Measurements from ENCODE around the gene CCDC63.

GRCh38 chr12:110841007-110841406, 5.8 kb upstream of the CCDC63 start:
- TF ChIP-seq, protein P1, sequence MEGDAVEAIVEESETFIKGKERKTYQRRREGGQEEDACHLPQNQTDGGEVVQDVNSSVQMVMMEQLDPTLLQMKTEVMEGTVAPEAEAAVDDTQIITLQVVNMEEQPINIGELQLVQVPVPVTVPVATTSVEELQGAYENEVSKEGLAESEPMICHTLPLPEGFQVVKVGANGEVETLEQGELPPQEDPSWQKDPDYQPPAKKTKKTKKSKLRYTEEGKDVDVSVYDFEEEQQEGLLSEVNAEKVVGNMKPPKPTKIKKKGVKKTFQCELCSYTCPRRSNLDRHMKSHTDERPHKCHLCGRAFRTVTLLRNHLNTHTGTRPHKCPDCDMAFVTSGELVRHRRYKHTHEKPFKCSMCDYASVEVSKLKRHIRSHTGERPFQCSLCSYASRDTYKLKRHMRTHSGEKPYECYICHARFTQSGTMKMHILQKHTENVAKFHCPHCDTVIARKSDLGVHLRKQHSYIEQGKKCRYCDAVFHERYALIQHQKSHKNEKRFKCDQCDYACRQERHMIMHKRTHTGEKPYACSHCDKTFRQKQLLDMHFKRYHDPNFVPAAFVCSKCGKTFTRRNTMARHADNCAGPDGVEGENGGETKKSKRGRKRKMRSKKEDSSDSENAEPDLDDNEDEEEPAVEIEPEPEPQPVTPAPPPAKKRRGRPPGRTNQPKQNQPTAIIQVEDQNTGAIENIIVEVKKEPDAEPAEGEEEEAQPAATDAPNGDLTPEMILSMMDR (IDR thresholded peaks at IDR 0.05) = no peak
- TF ChIP-seq, protein P2, sequence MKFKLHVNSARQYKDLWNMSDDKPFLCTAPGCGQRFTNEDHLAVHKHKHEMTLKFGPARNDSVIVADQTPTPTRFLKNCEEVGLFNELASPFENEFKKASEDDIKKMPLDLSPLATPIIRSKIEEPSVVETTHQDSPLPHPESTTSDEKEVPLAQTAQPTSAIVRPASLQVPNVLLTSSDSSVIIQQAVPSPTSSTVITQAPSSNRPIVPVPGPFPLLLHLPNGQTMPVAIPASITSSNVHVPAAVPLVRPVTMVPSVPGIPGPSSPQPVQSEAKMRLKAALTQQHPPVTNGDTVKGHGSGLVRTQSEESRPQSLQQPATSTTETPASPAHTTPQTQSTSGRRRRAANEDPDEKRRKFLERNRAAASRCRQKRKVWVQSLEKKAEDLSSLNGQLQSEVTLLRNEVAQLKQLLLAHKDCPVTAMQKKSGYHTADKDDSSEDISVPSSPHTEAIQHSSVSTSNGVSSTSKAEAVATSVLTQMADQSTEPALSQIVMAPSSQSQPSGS (CRISPR knock-in tag; IDR thresholded peaks at IDR 0.05; ENCODE audit: borderline replicate concordance, low read depth) = no peak
- TF ChIP-seq, protein P3, sequence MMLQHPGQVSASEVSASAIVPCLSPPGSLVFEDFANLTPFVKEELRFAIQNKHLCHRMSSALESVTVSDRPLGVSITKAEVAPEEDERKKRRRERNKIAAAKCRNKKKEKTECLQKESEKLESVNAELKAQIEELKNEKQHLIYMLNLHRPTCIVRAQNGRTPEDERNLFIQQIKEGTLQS (CRISPR knock-in tag; conservative IDR thresholded peaks at IDR 0.05) = no peak
- TF ChIP-seq NR2C2 (CRISPR knock-in tag; IDR thresholded peaks at IDR 0.05) (no peak), ATF1 (CRISPR knock-in tag; IDR thresholded peaks at IDR 0.05) (no peak), ESRRA (CRISPR knock-in tag; IDR thresholded peaks at IDR 0.05; ENCODE audit: borderline replicate concordance) (no peak)
